ENCODE measurements around the gene VAMP3. TPM values are rescaled to one million over a fixed set of nuclear protein-coding genes. Genes with fewer than 3 reads are reported as not detected.

Gene VAMP3
- total and polyA plus RNA-seq, 2 donors (not counting 3 experiments of a cell fraction or from before 2014, with no cell fraction given): 100 to 137 TPM

DNA sequence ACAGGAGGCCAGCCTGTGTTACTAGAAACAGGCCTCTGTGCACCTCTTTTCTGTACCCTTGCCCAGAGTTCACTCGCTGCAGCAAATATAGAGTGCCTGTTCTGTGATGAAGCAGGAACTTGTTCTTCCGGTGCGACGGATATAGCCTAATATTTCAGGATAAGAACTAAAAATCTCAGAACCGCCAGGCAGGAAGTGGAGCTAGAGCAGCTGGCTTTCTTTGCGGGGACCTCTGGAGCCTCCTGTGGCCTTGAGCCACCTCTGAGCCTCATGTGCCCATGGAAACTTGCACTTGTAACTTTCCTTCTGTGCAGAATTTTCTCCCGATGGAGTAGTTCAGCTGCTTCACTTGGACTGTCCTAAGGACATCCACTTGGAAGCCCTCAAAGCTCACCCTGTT, 44.5 kb upstream of the VAMP3 start:
- Histone ChIP-seq H4K20me1 (replicated peaks; ENCODE audit: control insufficient read depth, extremely low read depth, insufficient read depth, low read length) (no peaks in the 10 kb centered on the region), H2AFZ (ENCODE audit: low read depth, low read length) (peak overlapping the region; percentile 8), H3K9me3 (replicated peaks; ENCODE audit: control insufficient read depth, insufficient read depth, low read length) (no peaks in the 10 kb centered on the region), H3K4me3 (replicated peaks in 1 of 3; ENCODE audit: insufficient read depth in 1 of 3, low read depth in 1 of 3, low read length in 3 of 3) (no peak overlapping the region), H3K9ac (replicated peaks; ENCODE audit: extremely low read depth, insufficient read depth, low read length) (no peak overlapping the region), H3K79me2 (ENCODE audit: control insufficient read depth, insufficient read depth, low read length) (no peaks in the 10 kb centered on the region), H3K27ac (ENCODE audit: insufficient read depth, low read depth, low read length) (no peak overlapping the region), H3K4me2 (ENCODE audit: insufficient read depth, low read length) (peak overlapping the region; percentile 53), H3K27me3 (ENCODE audit: control insufficient read depth in 2 of 2, insufficient read depth in 2 of 2, low read length in 2 of 2) (no peaks in the 10 kb centered on the region), H3K4me1 (ENCODE audit: control insufficient read depth, extremely low read depth, insufficient read depth, low read length) (peaks cover 8% of the 10 kb centered on the region), H3K9me1 (replicated peaks; ENCODE audit: control insufficient read depth, extremely low read depth, insufficient read depth, low read length) (no peaks in the 10 kb centered on the region), H3K36me3 (ENCODE audit: control insufficient read depth in 2 of 2, extremely low read depth in 1 of 2, insufficient read depth in 2 of 2, low read length in 2 of 2) (no peaks in the 10 kb centered on the region)
- no peak for TF ChIP-seq JUN (IDR thresholded peaks at IDR 0.05; ENCODE audit: borderline replicate concordance, insufficient read depth, insufficient read length, low read depth)
- TF ChIP-seq, protein P1, sequence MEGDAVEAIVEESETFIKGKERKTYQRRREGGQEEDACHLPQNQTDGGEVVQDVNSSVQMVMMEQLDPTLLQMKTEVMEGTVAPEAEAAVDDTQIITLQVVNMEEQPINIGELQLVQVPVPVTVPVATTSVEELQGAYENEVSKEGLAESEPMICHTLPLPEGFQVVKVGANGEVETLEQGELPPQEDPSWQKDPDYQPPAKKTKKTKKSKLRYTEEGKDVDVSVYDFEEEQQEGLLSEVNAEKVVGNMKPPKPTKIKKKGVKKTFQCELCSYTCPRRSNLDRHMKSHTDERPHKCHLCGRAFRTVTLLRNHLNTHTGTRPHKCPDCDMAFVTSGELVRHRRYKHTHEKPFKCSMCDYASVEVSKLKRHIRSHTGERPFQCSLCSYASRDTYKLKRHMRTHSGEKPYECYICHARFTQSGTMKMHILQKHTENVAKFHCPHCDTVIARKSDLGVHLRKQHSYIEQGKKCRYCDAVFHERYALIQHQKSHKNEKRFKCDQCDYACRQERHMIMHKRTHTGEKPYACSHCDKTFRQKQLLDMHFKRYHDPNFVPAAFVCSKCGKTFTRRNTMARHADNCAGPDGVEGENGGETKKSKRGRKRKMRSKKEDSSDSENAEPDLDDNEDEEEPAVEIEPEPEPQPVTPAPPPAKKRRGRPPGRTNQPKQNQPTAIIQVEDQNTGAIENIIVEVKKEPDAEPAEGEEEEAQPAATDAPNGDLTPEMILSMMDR (IDR thresholded peaks at IDR 0.05; ENCODE audit: extremely low read depth in 1 of 2, insufficient read depth in 1 of 2, low read depth in 1 of 2, low read length in 2 of 2): no peak
- TF ChIP-seq GATA2 (IDR thresholded peaks at IDR 0.05; ENCODE audit: insufficient read depth, insufficient read length, low read depth, low read length): no peak
- TF ChIP-seq FOS (IDR thresholded peaks at IDR 0.05; ENCODE audit: borderline replicate concordance, insufficient read depth, low read length): no peak
- no peak for TF ChIP-seq MYC (IDR thresholded peaks at IDR 0.05; ENCODE audit: low read depth, low read length)
- TF ChIP-seq EZH2 (IDR thresholded peaks at IDR 0.05; ENCODE audit: borderline replicate concordance, low read depth, low read length, severe bottlenecking): no peak
- no peak for TF ChIP-seq POLR2AphosphoS5 (IDR thresholded peaks at IDR 0.05; ENCODE audit: insufficient read depth, low read depth, low read length)
- no peak for TF ChIP-seq MAX (IDR thresholded peaks at IDR 0.05; ENCODE audit: insufficient read depth, insufficient read length)
- TF ChIP-seq POLR2A (IDR thresholded peaks at IDR 0.05; ENCODE audit: low read depth, low read length): no peak
- FAIRE-seq (peak; percentile 59), DNase-seq (ENCODE audit: low read depth, low spot score) (peak; percentile 21)
- dilution Hi-C loops (cut with MboI; ENCODE audit: extremely low pct_ligation_motif_present, low sequenced_read_pairs): no loop called here
- ChIA-PET POLR2A (no interaction called here), CTCF (interaction anchor here (0.7 to 2.7 kb wide), 3 partner anchors 25 to 59 kb away, joined by 4 to 15 read pairs (median 5); no protein-coding TSS in a partner anchor)
- intact Hi-C loops (cut with micrococcal nuclease): no loop called here
- BruUV-seq (replicated peaks): no TSS peak

Measured in endothelial cell of umbilical vein (primary cell).